ENCODE measurements around the gene CASP5.

DNA sequence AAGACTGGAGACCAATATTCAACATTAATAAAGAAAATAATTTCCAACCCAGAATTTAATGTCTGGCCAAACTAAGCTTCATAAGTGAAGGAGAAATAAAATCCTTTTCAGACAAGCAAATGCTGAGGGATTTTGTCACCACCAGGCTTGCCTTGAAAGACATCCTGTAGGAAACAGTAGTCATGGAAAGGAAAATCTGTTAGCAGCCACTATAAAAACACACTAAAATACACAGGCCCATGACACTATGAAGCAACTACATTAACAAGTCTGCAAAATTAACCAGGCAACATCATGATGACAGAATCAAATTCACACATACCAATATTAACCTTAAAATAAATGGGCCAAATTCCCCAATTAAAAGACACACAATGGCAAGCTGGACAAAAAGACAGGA lies 52.2 kb downstream of the CASP5 start:
- TF ChIP-seq CTCF (IDR thresholded peaks at IDR 0.05; ENCODE audit: low read depth, low read length, missing input control) = no peak
- TF ChIP-seq, protein P1, sequence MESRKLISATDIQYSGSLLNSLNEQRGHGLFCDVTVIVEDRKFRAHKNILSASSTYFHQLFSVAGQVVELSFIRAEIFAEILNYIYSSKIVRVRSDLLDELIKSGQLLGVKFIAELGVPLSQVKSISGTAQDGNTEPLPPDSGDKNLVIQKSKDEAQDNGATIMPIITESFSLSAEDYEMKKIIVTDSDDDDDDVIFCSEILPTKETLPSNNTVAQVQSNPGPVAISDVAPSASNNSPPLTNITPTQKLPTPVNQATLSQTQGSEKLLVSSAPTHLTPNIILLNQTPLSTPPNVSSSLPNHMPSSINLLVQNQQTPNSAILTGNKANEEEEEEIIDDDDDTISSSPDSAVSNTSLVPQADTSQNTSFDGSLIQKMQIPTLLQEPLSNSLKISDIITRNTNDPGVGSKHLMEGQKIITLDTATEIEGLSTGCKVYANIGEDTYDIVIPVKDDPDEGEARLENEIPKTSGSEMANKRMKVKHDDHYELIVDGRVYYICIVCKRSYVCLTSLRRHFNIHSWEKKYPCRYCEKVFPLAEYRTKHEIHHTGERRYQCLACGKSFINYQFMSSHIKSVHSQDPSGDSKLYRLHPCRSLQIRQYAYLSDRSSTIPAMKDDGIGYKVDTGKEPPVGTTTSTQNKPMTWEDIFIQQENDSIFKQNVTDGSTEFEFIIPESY (IDR thresholded peaks at IDR 0.05) = no peak
- TF ChIP-seq, protein P2, sequence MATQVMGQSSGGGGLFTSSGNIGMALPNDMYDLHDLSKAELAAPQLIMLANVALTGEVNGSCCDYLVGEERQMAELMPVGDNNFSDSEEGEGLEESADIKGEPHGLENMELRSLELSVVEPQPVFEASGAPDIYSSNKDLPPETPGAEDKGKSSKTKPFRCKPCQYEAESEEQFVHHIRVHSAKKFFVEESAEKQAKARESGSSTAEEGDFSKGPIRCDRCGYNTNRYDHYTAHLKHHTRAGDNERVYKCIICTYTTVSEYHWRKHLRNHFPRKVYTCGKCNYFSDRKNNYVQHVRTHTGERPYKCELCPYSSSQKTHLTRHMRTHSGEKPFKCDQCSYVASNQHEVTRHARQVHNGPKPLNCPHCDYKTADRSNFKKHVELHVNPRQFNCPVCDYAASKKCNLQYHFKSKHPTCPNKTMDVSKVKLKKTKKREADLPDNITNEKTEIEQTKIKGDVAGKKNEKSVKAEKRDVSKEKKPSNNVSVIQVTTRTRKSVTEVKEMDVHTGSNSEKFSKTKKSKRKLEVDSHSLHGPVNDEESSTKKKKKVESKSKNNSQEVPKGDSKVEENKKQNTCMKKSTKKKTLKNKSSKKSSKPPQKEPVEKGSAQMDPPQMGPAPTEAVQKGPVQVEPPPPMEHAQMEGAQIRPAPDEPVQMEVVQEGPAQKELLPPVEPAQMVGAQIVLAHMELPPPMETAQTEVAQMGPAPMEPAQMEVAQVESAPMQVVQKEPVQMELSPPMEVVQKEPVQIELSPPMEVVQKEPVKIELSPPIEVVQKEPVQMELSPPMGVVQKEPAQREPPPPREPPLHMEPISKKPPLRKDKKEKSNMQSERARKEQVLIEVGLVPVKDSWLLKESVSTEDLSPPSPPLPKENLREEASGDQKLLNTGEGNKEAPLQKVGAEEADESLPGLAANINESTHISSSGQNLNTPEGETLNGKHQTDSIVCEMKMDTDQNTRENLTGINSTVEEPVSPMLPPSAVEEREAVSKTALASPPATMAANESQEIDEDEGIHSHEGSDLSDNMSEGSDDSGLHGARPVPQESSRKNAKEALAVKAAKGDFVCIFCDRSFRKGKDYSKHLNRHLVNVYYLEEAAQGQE (IDR thresholded peaks at IDR 0.05) = no peak
- TF ChIP-seq, protein P3, sequence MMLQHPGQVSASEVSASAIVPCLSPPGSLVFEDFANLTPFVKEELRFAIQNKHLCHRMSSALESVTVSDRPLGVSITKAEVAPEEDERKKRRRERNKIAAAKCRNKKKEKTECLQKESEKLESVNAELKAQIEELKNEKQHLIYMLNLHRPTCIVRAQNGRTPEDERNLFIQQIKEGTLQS (IDR thresholded peaks at IDR 0.05) = no peak
- TF ChIP-seq, protein P4, sequence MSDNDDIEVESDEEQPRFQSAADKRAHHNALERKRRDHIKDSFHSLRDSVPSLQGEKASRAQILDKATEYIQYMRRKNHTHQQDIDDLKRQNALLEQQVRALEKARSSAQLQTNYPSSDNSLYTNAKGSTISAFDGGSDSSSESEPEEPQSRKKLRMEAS (IDR thresholded peaks at IDR 0.05) = no peak
- no peak for TF ChIP-seq HNF4A (conservative IDR thresholded peaks at IDR 0.05)
- TF ChIP-seq EGR1 (IDR thresholded peaks at IDR 0.05; ENCODE audit: low read depth in 2 of 2) = no peak
- no peak for TF ChIP-seq SP1 (IDR thresholded peaks at IDR 0.05)
- TF ChIP-seq NR2F2 (IDR thresholded peaks at IDR 0.05) = no peak
- TF ChIP-seq HNF4G (IDR thresholded peaks at IDR 0.05) = no peak
